ENCODE measurements around the gene CILP2.

DNA sequence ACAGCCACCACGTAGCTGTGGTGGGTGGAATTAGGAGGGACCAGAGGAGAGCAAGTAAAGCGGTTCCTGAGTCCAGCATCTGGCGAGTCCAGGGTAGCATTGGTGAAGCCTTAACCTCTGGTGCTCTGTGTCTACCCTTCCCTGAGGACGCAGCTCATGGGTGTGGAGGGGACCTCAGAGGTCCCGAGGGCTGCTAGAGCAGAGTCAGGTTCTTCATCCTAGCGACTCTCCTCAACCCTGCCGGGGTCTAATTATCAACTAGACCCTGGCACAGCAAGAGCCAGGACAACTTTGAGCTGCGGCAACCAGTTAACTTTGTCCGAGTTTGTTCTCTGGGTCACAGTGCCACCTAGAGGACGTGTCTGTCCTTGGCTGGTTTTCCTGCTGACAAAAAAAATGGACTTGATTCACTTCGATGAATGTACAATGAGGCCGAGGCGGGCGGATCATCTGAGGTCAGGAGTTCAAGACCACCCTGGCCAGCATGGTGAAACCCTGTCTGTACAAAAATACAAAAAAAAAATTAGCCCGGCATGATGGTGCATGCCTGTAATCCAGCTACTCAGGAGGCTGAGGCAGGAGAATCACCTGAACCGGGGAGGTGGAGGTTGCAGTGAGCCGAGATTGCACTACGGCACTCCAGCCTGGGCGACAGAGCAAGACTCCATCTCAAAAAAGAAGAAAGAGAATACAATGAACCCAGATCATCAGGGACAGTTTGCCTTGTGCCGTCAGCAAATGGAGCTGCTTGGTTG is 47.7 kb upstream of the CILP2 start:
- TF ChIP-seq TCF7L2 (IDR thresholded peaks at IDR 0.05; ENCODE audit: low read depth, low read length): no peak
- TF ChIP-seq, protein P1, sequence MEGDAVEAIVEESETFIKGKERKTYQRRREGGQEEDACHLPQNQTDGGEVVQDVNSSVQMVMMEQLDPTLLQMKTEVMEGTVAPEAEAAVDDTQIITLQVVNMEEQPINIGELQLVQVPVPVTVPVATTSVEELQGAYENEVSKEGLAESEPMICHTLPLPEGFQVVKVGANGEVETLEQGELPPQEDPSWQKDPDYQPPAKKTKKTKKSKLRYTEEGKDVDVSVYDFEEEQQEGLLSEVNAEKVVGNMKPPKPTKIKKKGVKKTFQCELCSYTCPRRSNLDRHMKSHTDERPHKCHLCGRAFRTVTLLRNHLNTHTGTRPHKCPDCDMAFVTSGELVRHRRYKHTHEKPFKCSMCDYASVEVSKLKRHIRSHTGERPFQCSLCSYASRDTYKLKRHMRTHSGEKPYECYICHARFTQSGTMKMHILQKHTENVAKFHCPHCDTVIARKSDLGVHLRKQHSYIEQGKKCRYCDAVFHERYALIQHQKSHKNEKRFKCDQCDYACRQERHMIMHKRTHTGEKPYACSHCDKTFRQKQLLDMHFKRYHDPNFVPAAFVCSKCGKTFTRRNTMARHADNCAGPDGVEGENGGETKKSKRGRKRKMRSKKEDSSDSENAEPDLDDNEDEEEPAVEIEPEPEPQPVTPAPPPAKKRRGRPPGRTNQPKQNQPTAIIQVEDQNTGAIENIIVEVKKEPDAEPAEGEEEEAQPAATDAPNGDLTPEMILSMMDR (IDR thresholded peaks at IDR 0.05 in 2 of 3, conservative IDR thresholded peaks at IDR 0.05 in 1 of 3; ENCODE audit: insufficient read depth in 2 of 3, low read depth in 1 of 3, low read length in 3 of 3): peak; percentile 71 to 91 (median 89)
- TF ChIP-seq, protein P2, sequence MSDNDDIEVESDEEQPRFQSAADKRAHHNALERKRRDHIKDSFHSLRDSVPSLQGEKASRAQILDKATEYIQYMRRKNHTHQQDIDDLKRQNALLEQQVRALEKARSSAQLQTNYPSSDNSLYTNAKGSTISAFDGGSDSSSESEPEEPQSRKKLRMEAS (CRISPR knock-in tag; IDR thresholded peaks at IDR 0.05): no peak
- no peak for TF ChIP-seq RNF2 (IDR thresholded peaks at IDR 0.05)
- TF ChIP-seq PHB (CRISPR knock-in tag; IDR thresholded peaks at IDR 0.05): no peak
- TF ChIP-seq POLR2A (conservative IDR thresholded peaks at IDR 0.05): no peak
- TF ChIP-seq POLR2G (IDR thresholded peaks at IDR 0.05; ENCODE audit: low read depth, low read length): no peak
- TF ChIP-seq, protein P3, sequence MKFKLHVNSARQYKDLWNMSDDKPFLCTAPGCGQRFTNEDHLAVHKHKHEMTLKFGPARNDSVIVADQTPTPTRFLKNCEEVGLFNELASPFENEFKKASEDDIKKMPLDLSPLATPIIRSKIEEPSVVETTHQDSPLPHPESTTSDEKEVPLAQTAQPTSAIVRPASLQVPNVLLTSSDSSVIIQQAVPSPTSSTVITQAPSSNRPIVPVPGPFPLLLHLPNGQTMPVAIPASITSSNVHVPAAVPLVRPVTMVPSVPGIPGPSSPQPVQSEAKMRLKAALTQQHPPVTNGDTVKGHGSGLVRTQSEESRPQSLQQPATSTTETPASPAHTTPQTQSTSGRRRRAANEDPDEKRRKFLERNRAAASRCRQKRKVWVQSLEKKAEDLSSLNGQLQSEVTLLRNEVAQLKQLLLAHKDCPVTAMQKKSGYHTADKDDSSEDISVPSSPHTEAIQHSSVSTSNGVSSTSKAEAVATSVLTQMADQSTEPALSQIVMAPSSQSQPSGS (CRISPR knock-in tag; IDR thresholded peaks at IDR 0.05): no peak
- TF ChIP-seq ZNF354B (CRISPR knock-in tag; IDR thresholded peaks at IDR 0.05): no peak
- TF ChIP-seq, protein P4, sequence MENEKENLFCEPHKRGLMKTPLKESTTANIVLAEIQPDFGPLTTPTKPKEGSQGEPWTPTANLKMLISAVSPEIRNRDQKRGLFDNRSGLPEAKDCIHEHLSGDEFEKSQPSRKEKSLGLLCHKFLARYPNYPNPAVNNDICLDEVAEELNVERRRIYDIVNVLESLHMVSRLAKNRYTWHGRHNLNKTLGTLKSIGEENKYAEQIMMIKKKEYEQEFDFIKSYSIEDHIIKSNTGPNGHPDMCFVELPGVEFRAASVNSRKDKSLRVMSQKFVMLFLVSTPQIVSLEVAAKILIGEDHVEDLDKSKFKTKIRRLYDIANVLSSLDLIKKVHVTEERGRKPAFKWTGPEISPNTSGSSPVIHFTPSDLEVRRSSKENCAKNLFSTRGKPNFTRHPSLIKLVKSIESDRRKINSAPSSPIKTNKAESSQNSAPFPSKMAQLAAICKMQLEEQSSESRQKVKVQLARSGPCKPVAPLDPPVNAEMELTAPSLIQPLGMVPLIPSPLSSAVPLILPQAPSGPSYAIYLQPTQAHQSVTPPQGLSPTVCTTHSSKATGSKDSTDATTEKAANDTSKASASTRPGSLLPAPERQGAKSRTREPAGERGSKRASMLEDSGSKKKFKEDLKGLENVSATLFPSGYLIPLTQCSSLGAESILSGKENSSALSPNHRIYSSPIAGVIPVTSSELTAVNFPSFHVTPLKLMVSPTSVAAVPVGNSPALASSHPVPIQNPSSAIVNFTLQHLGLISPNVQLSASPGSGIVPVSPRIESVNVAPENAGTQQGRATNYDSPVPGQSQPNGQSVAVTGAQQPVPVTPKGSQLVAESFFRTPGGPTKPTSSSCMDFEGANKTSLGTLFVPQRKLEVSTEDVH (IDR thresholded peaks at IDR 0.05; ENCODE audit: low read depth, partially characterized antibody): no peak
- TF ChIP-seq ZNF507 (tag; conservative IDR thresholded peaks at IDR 0.05): no peak
- no peak for TF ChIP-seq CAMTA2 (CRISPR knock-in tag; conservative IDR thresholded peaks at IDR 0.05)
- TF ChIP-seq, protein P5, sequence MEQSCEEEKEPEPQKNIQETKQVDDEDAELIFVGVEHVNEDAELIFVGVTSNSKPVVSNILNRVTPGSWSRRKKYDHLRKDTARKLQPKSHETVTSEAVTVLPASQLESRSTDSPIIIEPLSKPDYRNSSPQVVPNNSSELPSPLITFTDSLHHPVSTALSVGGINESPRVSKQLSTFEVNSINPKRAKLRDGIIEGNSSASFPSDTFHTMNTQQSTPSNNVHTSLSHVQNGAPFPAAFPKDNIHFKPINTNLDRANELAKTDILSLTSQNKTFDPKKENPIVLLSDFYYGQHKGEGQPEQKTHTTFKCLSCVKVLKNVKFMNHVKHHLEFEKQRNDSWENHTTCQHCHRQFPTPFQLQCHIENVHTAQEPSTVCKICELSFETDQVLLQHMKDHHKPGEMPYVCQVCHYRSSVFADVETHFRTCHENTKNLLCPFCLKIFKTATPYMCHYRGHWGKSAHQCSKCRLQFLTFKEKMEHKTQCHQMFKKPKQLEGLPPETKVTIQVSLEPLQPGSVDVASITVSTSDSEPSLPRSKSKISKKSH (CRISPR knock-in tag; IDR thresholded peaks at IDR 0.05): no peak
- TF ChIP-seq CHD2 (IDR thresholded peaks at IDR 0.05; ENCODE audit: low read depth, low read length): no peak

All from K562 (cell line).